Measurements from ENCODE around the gene HS6ST2.
A peak's percentile ranks its signal among the peaks of the same experiment; 100 is the strongest.

Gene HS6ST2

GRCh38 chrX:132648895-132649294 lies 309.5 kb downstream of the HS6ST2 start:
- TF ChIP-seq CTCF (IDR thresholded peaks at IDR 0.05; ENCODE audit: low read depth, low read length) = no peak
- no peak for DNase-seq (ENCODE audit: extremely low read depth, low read depth)

- DNase-seq (ENCODE audit: extremely low read depth, low read depth) = no peak
- no peak for TF ChIP-seq CTCF (IDR thresholded peaks at IDR 0.05; ENCODE audit: low read depth, low read length)
Observed at GRCh38 chrX:132639446-132639845, 319.0 kb downstream of the HS6ST2 start.

- no peak for DNase-seq (ENCODE audit: extremely low read depth, low read depth)
- TF ChIP-seq CTCF (IDR thresholded peaks at IDR 0.05; ENCODE audit: low read depth, low read length) = no peak
Observed at GRCh38 chrX:132638313-132638712, 320.1 kb downstream of the HS6ST2 start.

- no peak for DNase-seq (ENCODE audit: extremely low read depth, low read depth)
- peak; percentile 10; the same call in 1 of the 2 replicates for TF ChIP-seq CTCF (IDR thresholded peaks at IDR 0.05; ENCODE audit: low read depth, low read length)
Observed at GRCh38 chrX:132636080-132636479, 322.3 kb downstream of the HS6ST2 start.

GRCh38 chrX:132634521-132634920 lies 323.9 kb downstream of the HS6ST2 start:
- no peak for TF ChIP-seq CTCF (IDR thresholded peaks at IDR 0.05; ENCODE audit: low read depth, low read length)
- no peak for DNase-seq (ENCODE audit: extremely low read depth, low read depth)

GRCh38 chrX:132631579-132632232 lies 326.7 kb downstream of the HS6ST2 start:
- no peak for DNase-seq (ENCODE audit: extremely low read depth, low read depth)
- peak; percentile 55 for TF ChIP-seq CTCF (IDR thresholded peaks at IDR 0.05; ENCODE audit: low read depth, low read length)

- DNase-seq (ENCODE audit: extremely low read depth, low read depth) = no peak
- no peak for TF ChIP-seq CTCF (IDR thresholded peaks at IDR 0.05; ENCODE audit: low read depth, low read length)
Observed at GRCh38 chrX:132624466-132624865, 334.0 kb downstream of the HS6ST2 start.

Measured in AG09319 (cell line).